Natural killer cell (primary cell): Measurements from ENCODE around the gene VPS13D. TPM values are rescaled to one million over a fixed set of nuclear protein-coding genes. Genes with fewer than 3 reads are reported as not detected.
A peak's percentile ranks its signal among the peaks of the same experiment; 100 is the strongest.

Experiments used
- ATAC-seq, 3 donors: fragments of 150-1000 bp in 2 of 3; fragments of 200-7000 bp in 1 of 3; cut with Tn5 transposase; 1 replicate in 1 of 3; 2 replicates in 2 of 3; pipeline ENCODE4 v1.10.0; 2021; ENCODE audit warnings: mild to moderate bottlenecking in 2 of 3, moderate library complexity in 2 of 3
- DNase-seq, 2 donors: peaks; one replicate each; pipeline versions ENCODE4 v3.0.0 to v3.0.0-alpha.2; 2013 to 2021; ENCODE audit warnings: mixed read lengths in 1 of 2
- H3K27ac ChIP-seq: one replicate; pipeline ENCODE4 v1.5.1; 2013; ENCODE audit warnings: mild to moderate bottlenecking, low read length
- H3K27me3 ChIP-seq: one replicate; pipeline ENCODE4 v1.6.1; 2013; ENCODE audit warnings: low read length; ENCODE audit not compliant: control insufficient read depth, insufficient read depth
- H3K36me3 ChIP-seq: one replicate; pipeline ENCODE4 v1.6.1; 2013; ENCODE audit warnings: low read length; ENCODE audit not compliant: control insufficient read depth, insufficient read depth
- H3K4me1 ChIP-seq: one replicate; pipeline ENCODE4 v1.6.1; 2013; ENCODE audit warnings: low read length; ENCODE audit not compliant: control insufficient read depth, insufficient read depth
- H3K4me3 ChIP-seq: one replicate; pipeline ENCODE4 v1.5.1; 2013; ENCODE audit warnings: low read length
- H3K9me3 ChIP-seq: one replicate; pipeline ENCODE4 v1.6.1; 2013; ENCODE audit warnings: low read length; ENCODE audit not compliant: control insufficient read depth, insufficient read depth
- H3K27ac Mint-ChIP-seq, 2 donors: one replicate each; pipeline ENCODE4 v1.8.0; 2022; ENCODE audit warnings: mild to moderate bottlenecking in 2 of 2, mixed read lengths in 2 of 2, moderate library complexity in 1 of 2
- H3K27me3 Mint-ChIP-seq, 2 donors: one replicate each; pipeline ENCODE4 v1.8.0; 2022; ENCODE audit warnings: low read depth in 2 of 2, mixed read lengths in 2 of 2
- H3K36me3 Mint-ChIP-seq: one replicate; pipeline ENCODE4 v1.8.0; 2022; ENCODE audit warnings: mixed read lengths
- H3K4me1 Mint-ChIP-seq, 2 donors: one replicate each; pipeline ENCODE4 v1.8.0; 2022; ENCODE audit warnings: mixed read lengths in 2 of 2
- H3K4me3 Mint-ChIP-seq: one replicate; pipeline ENCODE4 v1.8.0; 2022; ENCODE audit warnings: mild to moderate bottlenecking, moderate library complexity, mixed read lengths
- H3K9me3 Mint-ChIP-seq, 2 donors: one replicate each; pipeline ENCODE4 v1.8.0; 2022; ENCODE audit warnings: mixed read lengths in 2 of 2
- WGBS: methylation state at CpG from one replicate; pipeline ENCODE4 v1.1.7; 2013; ENCODE audit warnings: missing lambda C conversion rate; ENCODE audit not compliant: insufficient coverage; 5-methylcytosine and 5-hydroxymethylcytosine counted together
- intact Hi-C: fragments of 100-400 bp; cut with micrococcal nuclease; formaldehyde crosslinking; loops from one replicate; pipeline ENCODE4 v1.14.2; 2022
- total RNA-seq, 4 donors: library from RNA; stranded (reverse); fragments of 120-200 nt in 1 of 4; gene quantifications; one replicate each; pipeline versions ENCODE4 v1.2.3 to v1.2.4, GENCODE V29; 2013 to 2022
- TF ChIP-seq, protein P1 (sequence below): fragments of 200-600 bp; IDR thresholded peaks from one replicate; pipeline ENCODE4 v1.8.0; 2022; ENCODE audit warnings: antibody characterized with exemption

VPS13D gene
- total RNA-seq, 3 donors from 2014 or later (not counting 1 experiment from before 2014, with no cell fraction given) = 66.3 to 94.0 (median 81.7) TPM

DNA sequence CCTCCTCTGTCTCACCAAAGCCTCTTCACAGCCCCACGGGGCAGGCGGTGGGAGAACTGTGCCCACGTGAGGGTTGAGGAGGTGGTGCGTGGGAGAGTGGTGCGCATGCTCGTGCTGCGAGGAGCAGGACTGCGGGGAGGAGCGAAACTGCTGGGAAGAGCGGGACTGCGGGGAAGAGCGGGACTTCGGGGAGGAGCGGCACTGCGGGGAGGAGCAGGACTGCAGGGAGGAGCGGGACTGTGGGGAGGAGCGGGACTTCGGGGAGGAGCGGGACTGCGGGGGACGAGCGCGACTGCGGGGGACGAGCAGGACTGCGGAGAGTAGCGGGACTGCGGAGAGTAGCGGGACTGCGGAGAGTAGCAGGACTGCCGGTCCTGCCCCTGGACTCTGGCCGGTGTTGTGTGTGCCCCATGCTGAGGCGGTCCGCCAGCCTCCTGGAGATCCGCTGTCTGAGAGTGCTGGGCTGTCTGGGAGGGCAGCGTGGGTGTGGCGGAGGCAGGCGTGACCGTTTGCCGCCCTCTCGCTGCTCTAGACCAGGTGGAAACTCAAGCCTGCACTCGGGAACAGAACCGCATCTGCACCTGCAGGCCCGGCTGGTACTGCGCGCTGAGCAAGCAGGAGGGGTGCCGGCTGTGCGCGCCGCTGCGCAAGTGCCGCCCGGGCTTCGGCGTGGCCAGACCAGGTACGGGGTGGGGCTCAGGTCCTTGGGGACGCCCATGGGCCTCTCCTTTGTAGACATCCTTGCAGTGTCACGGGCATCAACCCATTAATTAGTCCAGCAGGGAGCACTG, 38.4 kb upstream of the VPS13D start:
- Mint-ChIP-seq H3K9me3 (no peaks in the 10 kb centered on the region), H3K4me3 (no peak overlapping the region), H3K27me3 (no peaks in the 10 kb centered on the region), H3K27ac (peak overlapping the region in 1 of 2 donors; percentile 90), H3K4me1 (peaks cover 50 to 74% of the 10 kb centered on the region in 2 donors), H3K36me3 (no peaks in the 10 kb centered on the region)
- Histone ChIP-seq H3K27me3 (no peaks in the 10 kb centered on the region), H3K27ac (no peak overlapping the region), H3K9me3 (no peaks in the 10 kb centered on the region), H3K4me1 (peaks cover 54% of the 10 kb centered on the region), H3K4me3 (no peak overlapping the region), H3K36me3 (peaks cover 75% of the 10 kb centered on the region)
- DNase-seq = no peak
- WGBS = 95% methylated on average over 58 of the region's 58 CpGs
- TF ChIP-seq, protein P1, sequence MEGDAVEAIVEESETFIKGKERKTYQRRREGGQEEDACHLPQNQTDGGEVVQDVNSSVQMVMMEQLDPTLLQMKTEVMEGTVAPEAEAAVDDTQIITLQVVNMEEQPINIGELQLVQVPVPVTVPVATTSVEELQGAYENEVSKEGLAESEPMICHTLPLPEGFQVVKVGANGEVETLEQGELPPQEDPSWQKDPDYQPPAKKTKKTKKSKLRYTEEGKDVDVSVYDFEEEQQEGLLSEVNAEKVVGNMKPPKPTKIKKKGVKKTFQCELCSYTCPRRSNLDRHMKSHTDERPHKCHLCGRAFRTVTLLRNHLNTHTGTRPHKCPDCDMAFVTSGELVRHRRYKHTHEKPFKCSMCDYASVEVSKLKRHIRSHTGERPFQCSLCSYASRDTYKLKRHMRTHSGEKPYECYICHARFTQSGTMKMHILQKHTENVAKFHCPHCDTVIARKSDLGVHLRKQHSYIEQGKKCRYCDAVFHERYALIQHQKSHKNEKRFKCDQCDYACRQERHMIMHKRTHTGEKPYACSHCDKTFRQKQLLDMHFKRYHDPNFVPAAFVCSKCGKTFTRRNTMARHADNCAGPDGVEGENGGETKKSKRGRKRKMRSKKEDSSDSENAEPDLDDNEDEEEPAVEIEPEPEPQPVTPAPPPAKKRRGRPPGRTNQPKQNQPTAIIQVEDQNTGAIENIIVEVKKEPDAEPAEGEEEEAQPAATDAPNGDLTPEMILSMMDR = no peak
- ATAC-seq = no peak
- intact Hi-C loops = no loop called here

DNA sequence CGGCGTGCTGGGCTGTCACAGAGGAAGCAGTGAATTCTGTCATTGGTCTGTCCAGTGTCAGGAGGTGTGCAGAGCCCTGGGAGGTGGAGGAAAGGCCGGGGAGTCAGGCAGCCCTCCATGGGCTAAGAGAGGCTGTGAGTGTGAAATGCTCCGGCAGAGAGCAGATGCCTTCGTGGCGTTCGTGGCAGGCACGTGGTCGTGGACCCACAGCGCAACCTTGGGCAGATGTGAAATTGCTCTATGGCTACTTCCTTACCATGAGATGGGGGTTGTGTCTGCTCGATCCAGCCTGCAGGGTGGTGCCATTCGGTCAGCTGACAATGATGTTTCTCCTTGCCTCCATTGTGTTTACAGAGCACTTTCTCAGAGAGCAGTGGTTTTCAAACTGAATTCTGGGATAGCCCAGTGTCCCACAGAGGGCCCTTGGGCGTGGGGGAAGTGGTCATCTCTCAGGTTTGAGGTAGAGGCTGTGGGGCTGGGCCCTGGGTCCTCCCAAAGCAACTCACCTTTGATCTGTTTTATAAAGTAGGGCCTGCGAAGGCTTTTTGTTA, 35.1 kb upstream of the VPS13D start:
- H3K27ac Mint-ChIP-seq = peak overlapping the region; percentile 86 to 90
- peaks cover 29 to 43% of the 10 kb centered on the region in 2 donors for H3K4me1 Mint-ChIP-seq
- no peak overlapping the region for H3K4me3 Mint-ChIP-seq
- Histone ChIP-seq H3K9me3 (no peaks in the 10 kb centered on the region), H3K4me3 (no peak overlapping the region), H3K27ac (peak overlapping the region; percentile 27), H3K4me1 (peaks cover 43% of the 10 kb centered on the region), H3K27me3 (no peaks in the 10 kb centered on the region), H3K36me3 (peaks cover 75% of the 10 kb centered on the region)
- DNase-seq = no peak
- H3K9me3 Mint-ChIP-seq = no peaks in the 10 kb centered on the region
- TF ChIP-seq, protein P1 = no peak
- intact Hi-C loops = no loop called here
- no peaks in the 10 kb centered on the region for H3K27me3 Mint-ChIP-seq
- peak in 2 of 3 donors; percentile 30 to 33 for ATAC-seq
- WGBS = 45% methylated on average over 12 of the region's 14 CpGs
- H3K36me3 Mint-ChIP-seq = no peaks in the 10 kb centered on the region

DNA sequence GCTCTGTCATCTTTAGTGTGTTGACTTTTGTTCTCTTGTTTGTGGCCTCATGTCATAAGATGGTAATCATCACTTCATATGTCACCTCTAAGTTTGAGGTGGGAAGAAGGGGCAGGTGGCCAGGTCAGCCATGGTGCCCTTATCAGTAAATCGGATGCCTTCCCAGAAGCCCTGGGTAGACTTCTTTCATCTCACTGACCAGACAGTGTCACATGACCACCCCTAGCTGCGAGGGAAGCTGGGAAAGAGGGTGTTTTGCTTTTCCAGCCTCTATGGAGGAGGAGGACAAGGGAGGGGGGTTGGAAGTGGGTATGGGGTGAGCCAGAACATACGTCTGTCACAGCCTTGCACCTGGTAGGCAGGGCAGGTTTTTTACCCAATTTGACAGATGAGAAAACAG, 34.4 kb upstream of the VPS13D start:
- TF ChIP-seq, protein P1 = no peak
- Mint-ChIP-seq H3K9me3 (no peaks in the 10 kb centered on the region), H3K27me3 (no peaks in the 10 kb centered on the region), H3K4me1 (peaks cover 25 to 38% of the 10 kb centered on the region in 2 donors), H3K4me3 (no peak overlapping the region), H3K27ac (peak overlapping the region; percentile 86 to 90), H3K36me3 (no peaks in the 10 kb centered on the region)
- Histone ChIP-seq H3K4me3 (no peak overlapping the region), H3K4me1 (peaks cover 49% of the 10 kb centered on the region), H3K36me3 (peaks cover 81% of the 10 kb centered on the region), H3K27ac (no peak overlapping the region), H3K9me3 (no peaks in the 10 kb centered on the region), H3K27me3 (no peaks in the 10 kb centered on the region)
- intact Hi-C loops = no loop called here
- no peak for DNase-seq
- ATAC-seq = no peak
- 70% methylated on average over 3 of the region's 3 CpGs for WGBS
